HL-60/S4 (cell line): ENCODE results near the gene MNAT1.
"Not testable (repeated sequence)": the region's sequence is repeated elsewhere in the genome, so short reads cannot be mapped to it uniquely, and the experiment has no call there.

Experiments
- in situ Hi-C: fragments of 300-500 bp; cut with MboI; formaldehyde crosslinking; loops from 2 replicates; pipeline ENCODE4 v1.14.3; 2022; ENCODE audit warnings: low sequenced_read_pairs

The MNAT1 gene

GRCh38 chr14:60736494-60736893 lies 1.9 kb downstream of the MNAT1 start:
- in situ Hi-C loops: no loop called here

- in situ Hi-C loops: no loop called here
Observed at GRCh38 chr14:60738843-60739508, 4.4 kb downstream of the MNAT1 start.

- in situ Hi-C loops: no loop called here
Observed at GRCh38 chr14:60744566-60744965, 10.0 kb downstream of the MNAT1 start.

GRCh38 chr14:60753264-60754119 lies 18.9 kb downstream of the MNAT1 start:
- in situ Hi-C loops: no loop called here

GRCh38 chr14:60756847-60757246 lies 22.3 kb downstream of the MNAT1 start:
- in situ Hi-C loops: no loop called here

- in situ Hi-C loops: no loop called here
Observed at GRCh38 chr14:60757567-60758002, 23.0 kb downstream of the MNAT1 start.

- in situ Hi-C loops: no loop called here
Observed at GRCh38 chr14:60758885-60759284, 24.3 kb downstream of the MNAT1 start.

GRCh38 chr14:60760209-60760608 lies 25.6 kb downstream of the MNAT1 start:
- in situ Hi-C loops: no loop called here

- in situ Hi-C loops: no loop called here
Observed at GRCh38 chr14:60760644-60761364, 26.2 kb downstream of the MNAT1 start.

GRCh38 chr14:60768602-60769001 lies 34.0 kb downstream of the MNAT1 start:
- in situ Hi-C loops: no loop called here

GRCh38 chr14:60771117-60771516 lies 36.6 kb downstream of the MNAT1 start:
- in situ Hi-C loops: no loop called here

- in situ Hi-C loops: no loop called here
Observed at GRCh38 chr14:60773558-60773957, 39.0 kb downstream of the MNAT1 start.

GRCh38 chr14:60775296-60775695 lies 40.7 kb downstream of the MNAT1 start:
- in situ Hi-C loops: no loop called here

GRCh38 chr14:60777856-60778578 lies 43.5 kb downstream of the MNAT1 start:
- in situ Hi-C loops: no loop called here

- in situ Hi-C loops: not testable (repeated sequence)
Observed at GRCh38 chr14:60779745-60780514, 45.4 kb downstream of the MNAT1 start.

- in situ Hi-C loops: not testable (repeated sequence)
Observed at GRCh38 chr14:60780558-60780957, 46.0 kb downstream of the MNAT1 start.

GRCh38 chr14:60786905-60787304 lies 52.3 kb downstream of the MNAT1 start:
- in situ Hi-C loops: no loop called here

GRCh38 chr14:60789656-60790055 lies 55.1 kb downstream of the MNAT1 start:
- in situ Hi-C loops: no loop called here

- in situ Hi-C loops: no loop called here
Observed at GRCh38 chr14:60790850-60791249, 56.3 kb downstream of the MNAT1 start.

- in situ Hi-C loops: no loop called here
Observed at GRCh38 chr14:60796434-60796833, 61.9 kb downstream of the MNAT1 start.
